Measurements from ENCODE around the gene SLC9A3.

SLC9A3 gene

GRCh38 chr5:424301-425110 is 99.7 kb downstream of the SLC9A3 start:
- DNase-seq, result peak; percentile 82

DNA sequence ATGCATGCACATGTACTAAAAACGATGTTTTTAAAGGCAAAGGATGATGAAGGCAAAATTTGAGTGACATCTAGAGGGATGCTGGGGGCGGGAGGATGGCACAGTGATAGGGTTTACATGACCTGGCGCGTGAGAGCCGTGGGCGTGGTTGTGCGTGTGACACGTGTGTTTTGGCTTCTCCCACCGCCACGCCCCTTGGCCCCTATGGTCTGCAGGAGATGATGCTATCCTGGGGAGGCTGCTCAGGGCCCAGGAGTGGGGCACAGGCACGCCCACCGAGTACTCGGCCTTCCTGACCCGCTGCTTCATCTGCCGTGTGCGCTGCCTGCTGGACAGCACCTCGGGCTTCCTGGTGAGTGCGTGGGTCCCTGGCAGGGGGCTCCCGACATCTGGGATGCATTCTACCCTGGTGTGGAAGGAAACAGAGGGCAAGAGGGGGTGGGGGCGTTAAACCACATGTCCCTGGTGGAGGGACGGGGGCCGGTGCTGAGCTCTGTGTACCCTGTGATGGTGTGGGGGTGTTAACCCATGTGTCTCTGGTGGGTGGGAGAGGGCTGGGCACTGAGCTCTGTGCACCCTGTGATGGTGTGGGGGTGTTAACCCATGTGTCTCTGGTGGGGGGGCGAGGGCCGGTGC is 100.5 kb downstream of the SLC9A3 start:
- no peak for DNase-seq

DNA sequence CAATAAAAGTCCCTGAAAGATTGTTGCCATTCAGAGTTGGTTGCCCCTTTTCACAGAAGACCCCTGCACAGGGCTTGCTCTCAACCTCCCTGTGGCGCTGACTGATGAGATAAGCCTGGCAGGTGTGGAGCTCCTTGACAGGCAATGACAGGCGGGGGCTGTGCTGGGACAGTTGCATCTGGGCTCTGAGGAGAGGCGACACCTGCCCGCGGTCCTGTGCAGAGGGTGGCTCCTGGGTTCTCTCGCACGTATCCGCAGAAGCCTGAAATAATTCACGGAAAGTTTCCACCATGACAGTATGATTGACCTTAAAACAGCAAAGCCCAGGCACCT is 101.0 kb downstream of the SLC9A3 start:
- no peak for DNase-seq

DNA sequence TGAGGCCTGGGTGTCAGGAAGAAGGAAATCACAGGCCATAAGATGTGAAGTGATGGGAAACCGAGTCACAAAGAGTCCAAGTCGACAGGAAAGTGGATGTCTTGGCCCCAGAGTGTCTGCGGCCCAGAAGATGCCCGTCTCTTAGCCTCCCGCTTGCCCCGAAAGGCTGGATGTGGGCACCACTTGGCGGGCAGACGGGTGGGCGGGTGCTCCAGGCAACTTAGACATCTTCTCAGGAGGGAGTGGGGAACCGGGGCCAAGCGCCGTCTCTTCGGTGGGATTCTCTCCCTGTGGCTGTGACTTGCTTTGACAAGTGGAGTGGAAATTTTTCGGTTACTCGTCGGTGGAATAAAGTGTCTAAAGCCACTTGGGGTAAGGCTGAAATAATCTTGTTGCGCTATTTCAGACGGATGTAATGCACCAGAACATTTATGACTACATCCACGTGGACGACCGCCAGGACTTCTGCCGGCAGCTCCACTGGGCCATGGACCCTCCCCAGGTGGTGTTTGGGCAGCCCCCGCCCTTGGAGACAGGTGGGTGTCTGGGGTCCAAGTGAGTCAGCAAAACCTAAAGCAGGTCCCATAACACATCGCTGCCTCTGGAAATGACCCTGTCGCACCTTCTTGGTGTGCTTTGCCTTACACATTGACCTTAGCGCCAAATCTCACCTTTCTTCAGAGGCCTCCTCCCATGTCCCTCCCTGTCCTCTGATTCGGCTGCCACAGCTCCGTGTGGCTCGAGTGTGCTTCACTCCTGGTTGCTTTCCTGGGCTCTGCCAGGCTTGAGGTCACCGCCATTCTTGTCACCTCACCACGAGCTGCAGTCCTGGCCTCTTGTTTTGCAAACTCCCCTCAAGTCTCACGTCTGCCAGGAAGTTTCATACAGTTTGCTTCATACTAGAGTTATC is 101.7 kb downstream of the SLC9A3 start:
- DNase-seq, result no peak

DNA sequence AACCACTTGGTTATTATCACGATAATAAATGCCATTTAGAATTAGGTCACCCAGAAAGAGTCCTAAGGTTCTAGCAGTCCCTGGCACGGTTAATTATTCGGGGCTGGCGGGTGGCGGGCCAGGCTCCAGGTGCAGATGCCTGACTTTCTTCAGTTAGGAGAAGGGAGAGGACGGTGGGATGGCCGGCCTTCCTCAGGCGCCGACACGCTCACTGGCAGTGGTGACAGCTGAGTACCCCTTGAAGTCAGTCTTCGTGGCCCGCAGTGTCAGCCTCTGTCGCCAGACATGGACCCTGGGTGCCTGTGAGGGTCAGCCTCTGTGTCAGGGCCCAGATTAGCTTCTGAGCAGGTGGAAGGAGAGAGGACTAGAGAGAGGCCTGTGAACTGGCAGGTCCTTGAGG is 102.3 kb downstream of the SLC9A3 start:
- no peak for DNase-seq

- no peak for DNase-seq
Measured at GRCh38 chr5:421287-421880, 102.9 kb downstream of the SLC9A3 start.

DNA sequence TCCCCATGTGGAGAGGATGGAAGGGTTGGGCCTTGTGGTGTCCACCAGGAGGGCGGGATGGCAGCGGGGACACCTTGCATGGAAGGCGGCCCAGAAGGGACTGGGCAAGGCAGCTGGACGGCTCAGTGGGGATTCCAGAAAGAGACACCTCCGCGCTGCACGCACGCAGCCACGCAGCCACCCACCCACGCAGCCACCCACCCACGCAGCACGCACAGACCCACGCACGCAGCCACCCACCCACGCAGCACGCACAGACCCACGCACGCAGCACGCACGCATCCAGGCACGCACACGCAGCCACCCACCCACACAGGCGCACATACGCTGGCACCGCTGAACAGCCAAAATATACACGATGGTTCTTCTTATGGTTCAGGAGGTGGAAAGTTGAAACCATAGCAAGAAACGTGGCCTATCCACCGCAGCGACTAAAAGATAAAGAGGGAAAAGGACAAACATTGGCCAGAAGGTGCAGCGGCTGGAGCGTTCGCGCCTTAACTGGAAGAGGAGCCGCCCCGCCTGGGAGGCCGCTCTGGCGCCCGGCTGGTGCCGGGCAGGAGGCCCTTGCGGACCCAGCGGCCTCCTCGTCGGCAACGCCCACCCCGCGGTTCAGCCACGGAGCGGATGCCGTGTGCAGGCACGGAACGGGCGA is 103.5 kb downstream of the SLC9A3 start:
- DNase-seq, result no peak

Data from EL (cell line).